Measurements from ENCODE around the gene ANO6.
"Not testable (repeated sequence)": the region's sequence is repeated elsewhere in the genome, so short reads cannot be mapped to it uniquely, and the experiment has no call there.

ANO6 gene

DNA sequence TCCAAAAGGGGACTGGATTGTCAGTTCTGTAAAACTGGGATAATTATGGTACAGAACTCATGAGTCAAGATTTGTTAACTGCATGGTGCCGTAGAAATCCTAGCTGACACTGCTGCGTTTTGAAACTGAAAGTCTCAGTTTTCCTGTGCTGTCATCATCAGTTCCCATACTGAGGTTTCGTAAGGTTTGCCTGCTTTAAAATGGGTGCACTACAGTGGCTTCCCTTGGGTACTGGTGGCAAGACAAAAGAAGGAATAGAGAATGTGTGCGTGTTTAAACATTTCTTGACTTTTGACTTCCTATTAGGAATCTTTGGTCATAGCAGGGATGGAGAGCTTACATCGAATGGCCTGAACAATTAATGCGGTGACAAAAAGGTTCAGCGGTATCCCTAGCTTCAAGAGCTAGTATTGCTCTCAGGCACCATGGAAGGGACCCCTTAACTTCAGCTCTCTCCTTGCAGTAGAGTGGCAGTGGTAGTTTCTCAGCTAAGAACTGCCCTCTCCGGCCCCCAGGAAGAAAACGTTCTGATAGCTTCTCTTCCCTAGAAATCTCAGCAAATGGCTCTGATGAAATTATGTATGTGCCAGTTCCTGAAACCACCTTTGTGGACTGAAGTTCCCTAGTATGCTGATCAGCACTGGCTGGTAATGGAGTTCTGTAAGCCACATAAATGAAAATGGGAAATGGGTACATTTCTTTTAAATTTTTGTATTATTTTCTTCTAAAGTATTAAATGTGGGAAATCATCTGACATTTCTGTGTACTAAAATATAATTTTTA is 28.9 kb downstream of the ANO6 start:
- no peak for DNase-seq

DNA sequence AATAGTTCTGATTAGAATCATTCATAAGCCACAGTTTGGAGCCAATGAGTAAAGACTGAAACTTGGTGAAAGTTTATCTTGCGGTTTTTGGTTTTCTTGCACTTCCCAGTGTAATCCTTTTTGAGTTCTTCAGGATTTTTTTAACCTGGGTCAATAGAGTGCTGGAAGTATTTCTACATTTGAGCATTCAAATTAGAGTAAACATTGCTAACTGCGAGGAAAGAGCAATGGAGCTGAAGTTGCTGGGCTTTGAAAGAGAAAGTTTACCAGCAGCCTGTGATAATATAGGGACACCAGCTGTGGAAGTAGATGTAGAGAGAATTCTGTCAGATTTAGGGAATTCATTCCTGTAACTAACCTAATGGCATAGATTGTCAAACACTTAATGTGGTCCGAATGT is 30.3 kb downstream of the ANO6 start:
- DNase-seq: no peak

DNA sequence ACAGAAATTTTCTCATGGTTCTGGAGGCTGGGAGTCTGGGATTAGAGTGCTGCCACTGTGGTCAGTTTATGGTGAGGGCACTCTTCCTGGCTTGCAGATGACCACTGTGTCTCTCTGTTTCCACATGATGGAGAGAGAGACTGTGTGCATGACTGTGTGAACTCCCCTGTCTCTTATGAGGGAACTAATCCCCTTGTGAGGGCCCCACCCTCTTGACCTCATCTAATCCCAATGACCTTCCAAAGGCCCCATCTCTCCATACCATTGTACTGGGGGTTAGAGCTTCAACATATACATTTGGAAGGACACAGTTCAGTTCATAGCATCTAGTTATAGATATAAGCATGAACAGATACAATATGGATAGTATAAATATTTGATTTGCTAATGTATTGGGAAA is 31.7 kb downstream of the ANO6 start:
- no peak for DNase-seq

DNA sequence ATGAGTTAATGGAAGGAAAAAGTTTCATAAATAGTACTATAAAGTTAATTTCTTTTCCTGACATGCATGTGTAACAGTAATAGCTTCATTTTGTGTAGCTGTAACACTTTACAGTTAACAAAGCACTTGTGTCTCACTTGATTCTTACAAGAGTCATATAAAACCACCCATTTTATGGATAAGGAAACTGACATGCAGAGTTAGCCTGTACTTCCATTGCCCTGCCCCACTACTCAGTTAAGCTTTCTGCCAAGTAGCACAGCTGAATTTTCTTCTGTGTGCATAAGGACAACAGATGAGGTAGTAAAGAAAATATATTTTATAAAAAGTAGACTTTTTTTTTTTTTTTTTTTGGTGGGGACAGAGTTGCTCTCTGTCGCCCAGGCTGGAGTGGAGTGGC is 32.2 kb downstream of the ANO6 start:
- no peak for DNase-seq

- no peak for DNase-seq
Observed at GRCh38 chr12:45254254-45254653, 38.4 kb downstream of the ANO6 start.

GRCh38 chr12:45256721-45257120 is 40.8 kb downstream of the ANO6 start:
- no peak for DNase-seq

DNA sequence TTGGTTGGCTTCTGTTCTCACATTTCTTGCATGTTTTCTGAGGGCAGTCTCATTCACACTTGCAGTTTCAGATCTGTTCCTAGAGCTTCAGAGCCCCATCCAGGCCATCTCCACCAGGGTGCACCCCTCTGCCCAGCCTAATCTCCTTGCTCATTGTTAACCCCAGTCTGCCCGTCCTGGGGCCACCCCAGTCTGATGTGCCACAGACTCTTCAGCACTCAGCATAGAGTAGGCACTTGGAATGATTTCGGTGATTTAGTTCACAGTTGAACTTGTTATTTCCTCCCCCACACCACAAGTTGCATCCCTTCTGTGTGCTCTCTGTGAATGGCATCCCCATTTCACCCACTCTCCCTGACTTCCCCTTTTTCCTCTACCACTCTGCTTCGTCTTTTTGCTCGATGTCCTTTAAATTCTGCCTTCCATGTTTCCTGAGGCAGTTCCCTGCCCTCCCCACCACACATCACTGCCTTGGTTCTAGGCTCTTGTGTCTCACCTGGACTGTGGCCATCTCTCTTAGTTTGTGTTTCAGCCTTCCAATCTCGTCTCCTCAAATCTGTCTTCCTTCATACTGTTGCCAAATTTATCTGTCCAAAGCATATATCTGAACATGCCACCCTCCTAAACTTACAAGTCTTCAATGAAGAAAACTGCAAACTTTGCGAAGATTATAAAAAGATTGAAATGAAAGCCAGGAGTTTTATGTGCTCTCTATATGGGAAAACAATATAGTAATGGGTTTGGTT is 41.5 kb downstream of the ANO6 start:
- no peak for DNase-seq

DNA sequence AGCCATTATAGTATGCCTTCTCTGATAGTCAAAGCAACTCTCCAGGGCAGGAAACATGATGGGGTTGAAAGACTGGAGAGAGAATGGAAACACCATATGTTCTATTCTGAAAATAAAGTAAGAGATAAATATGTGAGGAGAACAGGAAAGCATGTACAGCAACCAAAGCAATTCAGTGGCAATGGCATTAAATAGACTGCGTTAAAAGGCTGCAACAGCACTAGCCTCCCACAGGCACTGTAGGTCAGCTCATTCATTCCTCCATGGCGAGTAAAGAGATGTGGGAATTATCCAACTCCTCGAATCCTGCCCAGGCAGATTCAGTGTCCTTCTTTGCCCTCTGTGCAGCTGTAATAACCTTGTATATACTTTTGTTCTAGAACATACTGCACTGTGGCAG is 43.8 kb downstream of the ANO6 start:
- no peak for DNase-seq

DNA sequence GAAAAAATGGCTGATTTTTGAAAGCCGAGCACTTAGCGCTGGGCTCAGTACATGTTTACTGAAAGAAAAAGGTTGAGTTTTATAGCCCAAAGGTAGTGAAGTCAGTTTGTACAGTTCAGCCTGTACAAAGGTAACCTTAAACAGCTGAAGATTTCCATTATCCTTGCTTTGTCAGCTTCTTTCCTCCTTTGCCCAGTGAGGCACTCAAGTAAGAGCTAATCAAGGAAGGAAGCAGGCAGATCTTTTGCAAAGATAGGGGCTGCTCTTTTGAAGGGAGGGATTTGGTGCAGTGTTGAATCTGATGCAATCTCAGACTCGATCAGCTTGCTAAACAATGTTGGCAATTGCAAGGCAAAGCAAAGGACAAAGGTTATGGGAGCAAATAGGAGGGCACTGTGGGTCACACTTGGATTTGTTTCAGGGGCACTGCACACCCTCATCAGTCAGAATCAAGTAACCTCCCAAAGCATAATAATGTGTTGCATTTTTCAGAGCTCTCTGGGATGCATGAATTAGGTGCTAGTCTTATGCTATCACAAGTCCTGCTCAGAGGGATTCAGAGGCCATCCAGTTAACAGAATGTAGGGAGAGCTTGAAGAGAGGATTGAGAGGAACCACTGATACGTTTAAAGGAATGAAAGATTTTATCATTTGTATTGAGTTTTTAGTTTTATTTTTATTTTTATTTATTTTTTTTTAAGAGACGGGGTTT is 44.4 kb downstream of the ANO6 start:
- DNase-seq: no peak

DNA sequence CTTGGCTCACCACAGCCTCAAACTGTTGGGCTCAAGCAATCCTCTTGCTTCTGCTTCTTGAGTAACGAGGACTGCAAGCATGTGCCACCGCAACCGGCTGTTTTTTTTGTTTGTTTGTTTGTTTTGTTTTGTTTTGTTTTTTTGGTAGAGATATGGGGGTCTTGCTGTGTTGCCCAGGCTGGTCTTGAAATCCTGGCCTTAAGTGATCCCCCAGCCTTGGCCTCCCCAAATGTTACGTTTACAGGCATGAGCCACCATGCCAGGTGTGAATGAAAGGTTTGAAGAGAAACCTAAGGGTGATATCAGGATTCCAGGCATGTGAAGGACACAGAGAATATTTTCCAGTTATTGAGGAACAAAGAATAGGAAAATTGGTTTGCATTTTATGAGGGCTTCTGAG is 45.0 kb downstream of the ANO6 start:
- no peak for DNase-seq

DNA sequence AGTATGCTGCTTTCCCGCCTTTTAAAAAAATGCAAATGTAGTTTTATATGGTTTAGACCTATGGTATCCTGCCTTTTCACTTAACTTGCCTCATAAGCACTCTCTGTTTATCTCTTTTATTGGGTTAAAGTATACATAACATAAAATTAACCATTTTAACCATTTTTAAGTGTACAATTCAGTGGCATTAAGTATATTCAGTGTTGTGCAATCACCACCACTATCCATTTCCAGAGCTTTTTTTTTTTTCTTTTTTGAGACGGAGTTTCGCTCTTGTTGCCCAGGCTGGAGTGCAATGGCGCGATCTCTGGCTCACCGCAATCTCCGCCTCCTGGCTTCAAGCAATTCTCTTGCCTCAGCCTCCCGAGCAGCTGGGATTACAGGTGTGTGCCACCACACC is 46.3 kb downstream of the ANO6 start:
- not testable (repeated sequence) for DNase-seq

DNA sequence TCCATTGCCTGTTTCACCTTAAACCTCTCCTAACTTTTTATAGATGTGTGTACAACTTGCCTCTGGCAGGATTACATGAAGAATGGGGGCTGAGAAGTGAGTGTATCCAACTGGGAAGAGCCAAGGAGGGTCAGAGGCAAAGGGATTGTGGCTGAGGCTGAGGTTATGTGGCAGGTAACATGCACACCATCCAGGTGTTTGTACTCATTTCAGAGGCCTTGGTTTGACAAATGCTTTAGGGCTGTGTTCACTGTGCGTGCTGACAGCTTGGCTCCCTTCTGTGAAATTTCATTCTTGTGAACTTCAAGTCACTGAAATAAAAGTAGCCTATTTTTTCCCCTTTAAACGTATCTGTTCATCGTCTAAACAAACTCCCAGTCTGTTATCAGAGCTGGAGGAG is 47.7 kb downstream of the ANO6 start:
- DNase-seq: no peak

DNA sequence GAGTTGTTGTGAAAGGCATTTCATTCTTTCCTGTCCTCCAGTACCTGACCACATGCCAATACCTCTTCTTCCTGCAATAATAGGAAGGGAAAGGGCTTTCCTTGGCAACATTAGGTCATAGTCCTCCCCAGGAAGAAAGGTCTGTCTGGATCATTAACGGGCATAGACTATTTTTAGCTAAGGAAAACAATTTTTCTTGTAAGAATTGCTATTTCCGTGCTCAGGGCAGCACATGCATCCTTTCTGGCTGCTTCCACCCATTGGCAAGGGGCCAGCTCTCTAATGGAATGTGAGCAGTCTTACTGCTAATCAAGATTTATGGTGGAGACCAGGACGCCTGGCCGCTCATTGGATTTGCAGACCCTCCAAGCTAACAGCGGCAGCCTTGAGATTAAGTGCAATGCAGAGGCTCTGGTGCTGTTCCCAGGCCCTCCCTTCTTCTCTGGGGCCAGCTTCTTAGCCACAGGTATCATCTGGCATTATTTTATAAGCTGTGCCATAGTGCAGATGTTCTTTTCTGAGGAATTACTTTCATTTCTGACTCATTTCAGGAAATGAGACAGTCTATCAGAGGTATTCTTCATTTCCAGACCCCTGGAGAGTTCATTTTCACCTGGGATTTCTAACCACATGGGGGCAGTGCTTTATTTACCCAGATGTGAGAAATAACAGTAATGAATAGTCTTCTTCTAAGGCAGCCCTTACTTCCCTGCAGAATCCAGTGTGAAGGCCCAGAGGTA is 52.9 kb downstream of the ANO6 start:
- no peak for DNase-seq

- DNase-seq: no peak
Observed at GRCh38 chr12:45269412-45269751, 53.5 kb downstream of the ANO6 start.

DNA sequence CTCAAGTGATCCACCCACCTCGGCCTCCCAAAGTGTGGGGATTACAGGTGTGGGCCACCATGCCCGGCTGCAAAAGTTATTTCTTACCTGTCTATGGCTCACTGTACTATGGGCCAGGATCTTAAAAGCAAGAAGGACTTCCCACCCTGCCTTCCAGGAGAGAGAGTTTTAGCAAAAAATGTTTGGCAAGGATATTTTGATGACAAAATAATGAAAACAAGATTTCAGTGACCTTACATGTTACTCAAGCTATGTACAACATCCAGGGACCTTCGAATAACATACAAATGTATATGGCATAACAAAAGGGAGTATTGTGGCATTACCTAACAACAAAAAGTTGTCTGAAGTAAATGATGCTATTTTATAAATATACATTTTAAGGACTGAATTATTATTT is 55.1 kb downstream of the ANO6 start:
- DNase-seq: no peak

- DNase-seq: no peak
Observed at GRCh38 chr12:45273717-45274271, 57.9 kb downstream of the ANO6 start.

GRCh38 chr12:45276154-45276755 is 60.4 kb downstream of the ANO6 start:
- DNase-seq: no peak

- no peak for DNase-seq
Observed at GRCh38 chr12:45278447-45278846, 62.6 kb downstream of the ANO6 start.

- no peak for DNase-seq
Observed at GRCh38 chr12:45279931-45280830, 64.3 kb downstream of the ANO6 start.

DNA sequence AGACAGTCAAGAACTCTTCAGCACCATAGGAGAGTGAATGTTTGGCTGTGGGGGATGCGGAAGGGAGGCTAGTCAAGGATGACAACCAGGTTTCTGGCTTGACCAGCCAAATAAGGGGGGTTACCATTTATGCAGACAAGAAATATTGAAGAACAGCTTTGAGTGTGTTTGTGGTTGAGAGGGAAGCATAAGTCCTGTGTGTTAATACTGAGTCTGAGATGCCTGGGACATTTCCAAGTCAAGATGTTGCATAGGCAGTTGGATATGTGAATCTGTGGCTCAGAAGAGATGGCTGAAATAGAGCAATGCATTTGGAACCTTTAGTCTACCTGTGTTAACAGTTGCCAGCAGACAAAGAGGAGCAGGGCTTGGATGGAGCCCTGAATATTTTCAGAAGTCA is 66.1 kb downstream of the ANO6 start:
- DNase-seq: no peak

- no peak for DNase-seq
Observed at GRCh38 chr12:45282411-45282810, 66.5 kb downstream of the ANO6 start.
